COR-L47 (cell line): Measurements from ENCODE around the gene ADAM29.
"Not testable (repeated sequence)": the region's sequence is repeated elsewhere in the genome, so short reads cannot be mapped to it uniquely, and the experiment has no call there.

Experiments
- DNase-seq: peaks from one replicate; lab custom pipeline; 2025; lab: John Stamatoyannopoulos, UW

ADAM29 gene

GRCh38 chr4:174948826-174949225 lies 30.7 kb downstream of the ADAM29 start:
- no peak for DNase-seq

DNA sequence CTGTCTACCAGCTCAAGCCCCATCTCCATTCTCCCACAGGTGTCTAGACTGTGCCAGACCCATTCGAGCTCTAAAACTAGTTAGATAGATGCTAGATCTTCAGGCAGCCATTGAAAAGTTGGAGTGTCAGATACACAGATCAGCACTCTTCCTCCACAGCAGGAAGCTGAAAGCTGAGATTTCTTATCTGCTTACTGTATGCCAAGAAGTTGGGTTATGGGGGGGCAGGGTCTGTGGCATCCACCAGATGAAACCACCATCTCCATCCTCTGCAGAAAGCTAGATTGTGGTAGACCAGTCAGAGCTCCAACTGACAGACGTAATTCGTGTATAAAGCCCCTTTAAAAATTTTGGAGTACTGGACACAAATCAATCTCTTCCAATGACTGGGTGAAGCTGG lies 54.8 kb downstream of the ADAM29 start:
- no peak for DNase-seq

DNA sequence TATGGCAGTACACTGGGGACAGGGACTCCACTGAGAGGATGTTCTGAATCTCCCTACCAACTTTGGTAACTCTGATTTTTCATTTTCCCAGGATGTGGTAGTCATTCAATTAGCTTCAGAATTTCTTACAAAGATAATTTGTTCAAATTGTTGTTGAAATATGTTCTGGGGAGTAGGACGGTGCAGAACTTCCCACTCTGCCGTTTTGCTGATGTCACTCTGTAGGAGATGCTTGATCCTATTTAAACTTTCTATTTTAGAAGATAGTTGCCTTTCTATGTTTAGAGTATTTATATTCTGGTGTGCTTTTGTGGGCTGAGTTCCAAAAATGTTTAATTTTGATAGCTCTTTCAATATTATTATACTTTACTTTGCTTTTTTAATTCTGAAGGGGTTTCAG lies 55.2 kb downstream of the ADAM29 start:
- no peak for DNase-seq

DNA sequence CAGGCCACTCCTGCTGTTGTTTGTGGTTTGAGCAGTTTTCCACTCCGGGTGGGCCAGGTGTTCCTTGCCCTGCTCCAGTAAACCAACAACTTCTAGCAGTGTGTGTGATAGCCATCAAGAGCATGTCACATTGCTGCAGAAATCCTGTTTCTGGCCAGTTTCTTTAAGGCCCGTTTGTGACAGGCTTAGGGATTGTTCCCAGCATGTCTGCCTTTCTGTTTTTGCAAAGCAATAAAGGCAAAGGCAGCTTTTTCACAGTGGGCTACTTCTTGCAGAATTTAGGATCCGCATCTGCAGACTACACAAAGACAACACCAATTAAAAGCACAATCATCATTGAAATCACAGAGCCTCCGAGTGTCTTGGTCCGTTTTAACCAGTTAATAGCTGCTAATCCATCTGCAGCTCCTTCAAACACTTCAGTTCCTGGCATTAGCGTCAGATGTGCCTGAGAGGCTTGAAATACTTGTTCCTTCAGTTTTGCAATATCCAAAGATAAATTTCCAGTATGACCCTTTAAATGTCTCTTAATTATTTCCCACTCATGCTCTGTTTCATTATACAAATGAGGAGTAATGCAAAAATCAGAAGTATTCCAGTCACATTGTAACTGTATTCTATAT lies 65.1 kb downstream of the ADAM29 start:
- DNase-seq, result no peak

- not testable (repeated sequence) for DNase-seq
Measured at GRCh38 chr4:174983870-174984269, 65.7 kb downstream of the ADAM29 start.

DNA sequence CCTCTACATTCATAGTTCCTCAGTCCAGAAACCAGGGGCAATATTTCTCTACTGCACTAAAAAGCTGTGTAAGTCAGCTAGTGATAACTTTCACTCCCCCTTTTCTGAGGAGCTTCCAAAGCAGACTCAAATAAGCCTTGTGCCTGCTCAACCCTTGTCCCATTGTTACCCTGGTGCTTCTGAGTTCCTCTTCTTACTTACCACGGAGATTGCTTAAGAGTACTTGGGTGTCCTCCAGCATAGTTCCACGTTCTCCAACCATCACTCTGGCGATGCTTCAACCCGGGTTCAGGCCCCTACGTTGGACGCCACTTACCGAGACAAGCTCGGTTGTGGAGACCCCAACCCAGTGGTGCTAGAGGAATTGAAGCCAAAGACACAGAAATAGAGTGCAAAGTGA lies 71.6 kb downstream of the ADAM29 start:
- no peak for DNase-seq

DNA sequence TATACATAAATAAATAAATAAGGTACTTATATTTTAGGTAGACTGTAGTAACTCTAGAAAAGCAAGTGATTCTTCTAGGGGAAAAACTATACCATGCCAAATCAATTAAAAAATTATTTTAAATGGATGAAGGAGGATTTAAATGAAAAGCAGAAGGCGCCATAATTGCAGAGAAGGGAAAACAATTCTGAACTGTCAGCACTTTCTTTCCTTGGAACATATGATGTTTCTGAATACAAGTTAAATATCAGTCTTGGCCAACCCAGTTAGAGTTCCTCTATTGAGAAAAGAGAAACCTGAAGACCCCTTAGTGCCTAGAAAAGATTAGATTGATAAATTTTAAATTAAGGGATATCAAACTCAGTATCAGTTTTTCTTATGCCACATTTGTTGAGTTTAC lies 75.8 kb downstream of the ADAM29 start:
- no peak for DNase-seq

GRCh38 chr4:174996079-174996478 lies 77.9 kb downstream of the ADAM29 start:
- DNase-seq, result no peak

GRCh38 chr4:174999407-174999806 lies 81.2 kb downstream of the ADAM29 start:
- DNase-seq, result no peak

DNA sequence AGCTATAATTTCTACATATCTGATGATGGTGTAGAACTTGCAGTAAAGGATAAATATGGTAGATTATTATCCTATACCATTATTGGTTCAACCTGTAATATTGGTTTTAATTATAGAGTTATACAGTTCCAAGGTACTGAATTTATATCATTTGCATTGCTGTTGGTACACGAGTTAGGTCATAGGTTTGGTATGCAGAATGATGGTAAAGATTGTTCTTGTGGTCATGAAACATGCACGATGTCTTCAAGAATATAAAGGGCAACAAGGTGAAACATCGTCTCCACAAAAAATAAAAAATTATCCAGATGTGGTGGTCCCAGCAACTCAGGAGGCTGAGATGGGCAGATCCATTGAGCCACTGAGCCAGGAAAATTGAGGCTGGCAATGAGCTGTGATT lies 99.6 kb downstream of the ADAM29 start:
- DNase-seq, result no peak

DNA sequence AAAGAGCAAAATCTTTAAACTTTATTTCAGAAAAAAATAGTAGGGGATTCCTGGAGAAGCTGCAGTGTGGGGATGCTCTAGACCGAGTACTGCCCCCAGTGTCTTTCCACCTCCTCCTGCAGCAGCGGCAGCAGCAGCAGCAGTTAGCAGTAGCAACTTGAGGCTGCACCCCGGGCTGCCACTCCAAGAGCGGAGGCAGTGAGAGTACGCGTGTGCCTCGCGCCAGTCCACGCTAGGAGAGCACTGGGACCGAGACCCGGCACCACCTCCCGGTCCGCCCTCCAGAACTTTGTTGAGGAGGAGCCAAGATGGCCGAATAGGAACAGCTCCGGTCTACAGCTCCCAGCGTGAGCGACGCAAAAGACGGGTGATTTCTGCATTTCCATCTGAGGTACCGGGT lies 101.3 kb downstream of the ADAM29 start:
- not testable (repeated sequence) for DNase-seq
